ENCODE data around the gene NPEPPS.
A peak's percentile ranks its signal among the peaks of the same experiment; 100 is the strongest.
"Not testable (repeated sequence)": the region's sequence is repeated elsewhere in the genome, so short reads cannot be mapped to it uniquely, and the experiment has no call there.

The NPEPPS gene

DNA sequence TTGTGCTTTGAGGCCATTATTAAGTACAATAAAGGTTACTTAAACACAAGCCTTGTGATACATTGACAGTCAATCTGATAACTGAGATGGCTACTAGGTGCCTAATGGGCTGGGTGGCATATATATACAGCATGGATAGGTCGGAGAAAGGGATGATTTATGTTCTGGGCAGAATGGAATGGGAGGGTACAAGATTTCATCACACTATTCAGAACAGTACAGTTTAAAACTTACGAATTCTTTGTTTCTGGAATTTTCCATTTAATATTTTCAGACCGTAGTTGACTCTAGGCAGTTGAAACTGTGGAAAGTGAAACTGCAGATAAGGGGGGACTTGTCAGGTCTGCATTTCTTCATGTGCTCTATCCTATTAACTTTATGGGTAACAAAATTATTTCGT, 23.8 kb downstream of the NPEPPS start:
- peak; percentile 62 for ATAC-seq
- TF ChIP-seq, protein P1, sequence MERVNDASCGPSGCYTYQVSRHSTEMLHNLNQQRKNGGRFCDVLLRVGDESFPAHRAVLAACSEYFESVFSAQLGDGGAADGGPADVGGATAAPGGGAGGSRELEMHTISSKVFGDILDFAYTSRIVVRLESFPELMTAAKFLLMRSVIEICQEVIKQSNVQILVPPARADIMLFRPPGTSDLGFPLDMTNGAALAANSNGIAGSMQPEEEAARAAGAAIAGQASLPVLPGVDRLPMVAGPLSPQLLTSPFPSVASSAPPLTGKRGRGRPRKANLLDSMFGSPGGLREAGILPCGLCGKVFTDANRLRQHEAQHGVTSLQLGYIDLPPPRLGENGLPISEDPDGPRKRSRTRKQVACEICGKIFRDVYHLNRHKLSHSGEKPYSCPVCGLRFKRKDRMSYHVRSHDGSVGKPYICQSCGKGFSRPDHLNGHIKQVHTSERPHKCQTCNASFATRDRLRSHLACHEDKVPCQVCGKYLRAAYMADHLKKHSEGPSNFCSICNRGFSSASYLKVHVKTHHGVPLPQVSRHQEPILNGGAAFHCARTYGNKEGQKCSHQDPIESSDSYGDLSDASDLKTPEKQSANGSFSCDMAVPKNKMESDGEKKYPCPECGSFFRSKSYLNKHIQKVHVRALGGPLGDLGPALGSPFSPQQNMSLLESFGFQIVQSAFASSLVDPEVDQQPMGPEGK (CRISPR knock-in tag; IDR thresholded peaks at IDR 0.05; ENCODE audit: borderline replicate concordance), result 0 out of 2 replicates have a peak, but pooled peaks have one; percentile 33
- TF ChIP-seq ISL1 (CRISPR knock-in tag; IDR thresholded peaks at IDR 0.05), result peak; percentile 92

DNA sequence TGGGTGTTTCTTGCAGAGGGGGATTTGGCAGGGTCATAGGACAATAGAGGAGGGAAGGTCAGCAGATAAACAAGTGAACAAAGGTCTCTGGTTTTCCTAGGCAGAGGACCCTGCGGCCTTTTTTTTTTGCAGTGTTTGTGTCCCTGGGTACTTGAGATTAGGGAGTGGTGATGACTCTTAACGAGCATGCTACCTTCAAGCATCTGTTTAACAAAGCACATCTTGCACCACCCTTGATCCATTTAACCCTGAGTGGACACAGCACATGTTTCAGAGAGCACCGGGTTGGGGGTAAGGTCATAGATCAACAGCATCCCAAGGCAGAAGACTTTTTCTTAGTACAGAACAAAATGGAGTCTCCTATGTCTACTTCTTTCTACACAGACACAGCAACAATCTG, 25.2 kb downstream of the NPEPPS start:
- not testable (repeated sequence) for ATAC-seq

DNA sequence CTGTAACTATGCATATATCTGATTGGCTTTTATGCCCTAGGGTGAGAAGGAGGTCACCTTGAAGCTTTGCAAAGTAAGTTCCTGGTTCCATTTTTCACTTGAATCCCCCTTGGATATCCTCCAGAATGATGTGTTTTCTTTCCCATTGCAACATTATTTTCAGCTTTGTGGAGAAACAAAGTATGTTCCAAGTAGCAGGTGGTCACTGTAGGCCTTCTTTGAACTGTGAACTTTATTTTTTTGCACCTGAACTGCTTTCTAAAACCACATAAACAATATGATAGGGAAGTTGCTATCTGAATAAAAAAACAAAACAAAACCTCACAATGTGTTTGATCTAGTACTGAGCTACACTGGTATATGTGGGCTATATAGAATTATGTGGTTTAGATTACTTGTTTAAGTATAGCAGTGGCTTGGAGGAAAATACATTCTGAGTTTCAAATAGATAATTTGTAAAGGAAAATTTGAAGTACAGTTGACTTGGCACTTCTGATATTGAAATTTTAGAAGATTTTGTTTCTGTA, 29.7 kb downstream of the NPEPPS start:
- ATAC-seq, result not testable (repeated sequence)

DNA sequence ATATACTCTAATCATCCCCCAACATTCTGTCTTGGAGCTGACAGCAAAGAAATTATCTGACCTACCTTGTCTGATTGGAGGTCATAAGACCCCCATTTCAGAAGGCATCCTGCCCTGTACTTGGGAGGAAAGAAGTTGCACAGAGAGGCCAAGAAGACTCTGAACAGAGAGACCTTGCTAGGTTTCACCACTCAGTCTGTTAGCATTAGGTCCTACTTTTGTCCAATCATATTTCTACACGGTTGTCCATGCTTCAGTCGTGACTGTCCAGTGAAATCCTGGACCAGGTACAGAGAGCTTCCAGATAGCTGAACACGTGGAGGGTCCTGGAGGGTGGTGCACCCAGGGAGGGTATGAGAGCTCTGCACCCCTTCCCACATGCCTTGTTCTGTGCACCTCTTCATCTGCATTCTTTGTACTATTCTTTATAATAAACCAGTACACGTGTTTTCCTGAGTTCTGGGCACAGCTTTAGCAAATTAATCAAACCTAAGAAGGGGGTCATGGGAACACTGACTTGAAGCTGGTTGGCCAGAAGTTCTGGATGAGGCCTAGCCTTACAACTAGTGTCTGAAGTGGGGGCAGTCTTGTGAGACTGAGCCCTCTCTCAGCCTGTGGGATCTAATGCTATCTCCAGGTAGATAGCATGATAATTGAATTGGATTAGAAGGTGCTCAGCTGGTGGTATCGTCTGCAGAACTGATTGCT, 30.9 kb downstream of the NPEPPS start:
- ATAC-seq, result peak; percentile 28; the same call in 2 of the 3 replicates

DNA sequence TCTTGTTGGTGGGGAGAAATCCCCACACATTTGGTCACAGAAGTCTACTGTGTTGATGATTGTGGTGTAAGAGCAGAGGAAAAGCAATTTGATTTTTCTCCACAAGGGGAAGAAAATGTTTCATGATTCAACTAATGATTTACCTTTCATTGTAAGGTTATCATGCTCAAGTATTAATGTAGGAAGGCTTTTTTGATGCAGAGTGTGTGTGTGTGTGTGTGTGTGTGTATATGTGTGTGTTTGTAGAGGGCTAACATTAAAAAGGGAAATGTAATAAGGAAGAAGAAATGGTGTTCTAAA, 31.4 kb downstream of the NPEPPS start:
- ATAC-seq, result peak; percentile 54; the same call in 2 of the 3 replicates

DNA sequence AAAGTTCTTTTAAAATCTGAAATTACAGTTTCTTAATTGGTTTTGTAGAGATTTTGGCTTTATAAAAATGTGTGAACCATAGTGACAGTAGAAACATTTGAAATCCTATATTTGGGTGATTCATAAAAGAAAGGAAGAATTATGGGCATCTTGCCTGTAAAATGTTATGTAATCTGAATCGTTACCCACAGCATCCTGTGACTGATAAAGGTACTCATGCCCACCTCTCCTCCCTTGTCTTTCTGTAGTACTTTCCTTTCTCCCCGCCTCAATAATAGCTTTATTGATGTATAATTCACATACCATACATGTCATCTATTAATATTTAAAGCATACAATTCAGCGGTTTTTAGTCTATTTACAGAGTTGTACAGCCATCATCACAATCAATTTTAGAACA, 36.4 kb downstream of the NPEPPS start:
- peak; percentile 75 for ATAC-seq

DNA sequence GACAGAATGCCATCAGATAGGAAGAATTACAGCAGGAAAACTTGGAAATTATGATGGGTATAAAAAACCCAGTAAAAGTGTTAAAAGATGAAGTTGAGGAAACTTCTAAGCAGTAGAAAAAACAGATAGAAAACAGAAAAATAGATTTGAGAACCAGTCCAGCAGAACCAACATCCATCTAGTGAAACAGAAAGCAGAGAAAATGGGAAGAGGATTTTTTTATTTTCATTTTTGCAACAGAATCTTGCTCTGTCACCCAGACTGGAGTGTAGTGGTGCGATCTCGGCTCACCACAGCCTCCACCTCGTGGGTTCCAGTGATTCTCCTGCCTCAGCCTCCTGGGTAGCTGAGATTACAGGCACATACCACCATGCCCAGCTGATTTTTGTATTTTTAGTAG, 41.7 kb downstream of the NPEPPS start:
- not testable (repeated sequence) for ATAC-seq

DNA sequence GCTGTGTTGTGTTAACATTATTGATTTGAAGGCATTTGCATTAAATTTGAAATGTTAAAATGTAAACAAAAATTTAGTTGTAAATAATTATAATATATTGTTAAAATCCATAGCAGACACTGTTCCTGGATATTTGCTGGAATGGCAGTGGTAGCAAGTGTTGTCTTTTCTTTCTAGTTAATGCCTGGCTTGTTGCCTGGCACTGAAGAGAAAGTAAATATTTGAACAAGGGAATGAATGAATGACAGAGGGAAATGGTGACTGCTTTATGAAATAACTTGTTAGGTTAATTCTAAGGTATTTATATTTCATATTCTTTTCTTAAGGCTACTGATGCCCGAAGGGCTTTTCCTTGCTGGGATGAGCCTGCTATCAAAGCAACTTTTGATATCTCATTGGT, 51.5 kb downstream of the NPEPPS start:
- ATAC-seq, result not testable (repeated sequence)

DNA sequence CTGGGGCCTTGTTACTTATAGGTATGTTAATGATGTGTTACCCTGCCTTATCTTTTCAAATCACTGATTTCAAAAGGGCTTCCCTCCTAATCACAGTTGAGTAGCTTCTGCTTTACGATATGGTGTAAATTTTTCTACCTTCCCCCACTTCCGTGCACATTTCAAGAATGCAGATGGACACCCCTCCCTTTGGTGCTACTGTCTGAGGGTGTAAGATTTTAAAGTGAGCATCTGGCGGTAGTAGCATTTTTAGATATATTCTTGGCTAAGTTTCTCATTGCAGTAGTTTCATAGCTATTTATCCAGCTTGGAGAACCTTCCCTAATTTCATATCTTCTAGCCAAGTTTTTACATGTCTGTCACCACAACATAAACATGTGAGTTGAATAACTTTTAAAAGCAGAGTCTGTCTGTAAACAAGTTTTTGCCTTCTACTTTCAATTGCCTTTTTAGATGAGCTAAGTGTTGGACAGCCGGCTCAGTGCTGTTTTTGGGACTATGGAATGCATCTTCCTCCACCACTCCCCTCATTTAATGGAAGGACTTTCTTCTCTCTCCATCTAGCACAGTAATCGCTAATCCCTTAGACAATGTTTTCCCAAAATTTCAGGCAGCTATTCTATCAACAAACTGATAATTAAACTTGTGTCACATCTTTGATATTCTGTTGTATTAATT, 55.6 kb downstream of the NPEPPS start:
- ATAC-seq, result not testable (repeated sequence)

DNA sequence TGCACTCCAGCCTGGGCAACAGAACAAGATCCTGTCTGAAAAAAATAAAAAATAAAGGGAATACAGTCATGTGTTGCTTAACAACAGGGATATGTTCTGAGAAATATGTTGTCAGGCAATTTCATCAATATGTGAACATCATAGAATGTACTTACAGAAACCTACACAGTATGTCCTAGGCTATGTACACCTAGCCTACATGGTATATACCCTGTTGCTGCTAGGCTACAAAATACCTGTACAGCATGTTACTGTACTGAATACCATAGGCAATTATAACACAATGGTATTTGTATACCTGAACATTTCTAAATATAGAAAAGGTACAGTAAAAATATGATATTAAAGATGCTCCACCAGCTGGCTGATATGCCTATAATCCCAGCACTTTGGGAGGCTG, 62.6 kb downstream of the NPEPPS start:
- not testable (repeated sequence) for ATAC-seq

DNA sequence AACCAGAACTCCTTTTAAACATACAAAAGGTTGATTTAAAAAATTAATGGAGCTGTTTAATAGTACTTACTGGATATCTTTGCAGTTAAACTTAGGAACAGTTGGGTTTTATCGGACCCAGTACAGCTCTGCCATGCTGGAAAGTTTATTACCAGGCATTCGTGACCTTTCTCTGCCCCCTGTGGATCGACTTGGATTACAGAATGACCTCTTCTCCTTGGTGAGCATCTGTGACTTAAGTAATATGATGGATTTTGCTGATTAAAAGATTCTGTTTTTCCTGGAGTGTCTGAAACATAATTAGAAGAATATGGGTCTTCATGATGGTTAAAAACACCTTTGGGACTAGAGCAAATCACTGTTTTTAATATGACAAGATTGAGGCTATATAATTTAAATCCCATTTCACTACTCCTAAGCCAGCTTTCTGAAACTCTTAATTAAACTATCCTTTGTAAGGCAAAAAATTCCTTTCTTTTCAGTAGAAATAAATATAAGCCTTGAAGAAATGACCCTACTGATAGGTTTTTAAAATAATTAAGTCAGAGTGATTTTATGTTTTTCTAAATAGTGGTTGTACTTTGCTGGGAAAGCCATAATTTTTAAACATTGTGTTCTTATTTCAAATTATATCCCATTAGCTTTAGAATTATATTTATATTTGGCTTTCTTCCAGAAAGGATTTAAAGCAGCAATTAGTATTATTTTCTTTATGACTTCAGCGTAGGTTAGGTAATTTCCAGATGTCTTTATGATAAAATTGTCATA, 73.1 kb downstream of the NPEPPS start:
- peak; percentile 27; the same call in 1 of the 3 replicates for ATAC-seq
- no peak for TF ChIP-seq ZNF8 (CRISPR knock-in tag; IDR thresholded peaks at IDR 0.05)
- TF ChIP-seq, protein P2, sequence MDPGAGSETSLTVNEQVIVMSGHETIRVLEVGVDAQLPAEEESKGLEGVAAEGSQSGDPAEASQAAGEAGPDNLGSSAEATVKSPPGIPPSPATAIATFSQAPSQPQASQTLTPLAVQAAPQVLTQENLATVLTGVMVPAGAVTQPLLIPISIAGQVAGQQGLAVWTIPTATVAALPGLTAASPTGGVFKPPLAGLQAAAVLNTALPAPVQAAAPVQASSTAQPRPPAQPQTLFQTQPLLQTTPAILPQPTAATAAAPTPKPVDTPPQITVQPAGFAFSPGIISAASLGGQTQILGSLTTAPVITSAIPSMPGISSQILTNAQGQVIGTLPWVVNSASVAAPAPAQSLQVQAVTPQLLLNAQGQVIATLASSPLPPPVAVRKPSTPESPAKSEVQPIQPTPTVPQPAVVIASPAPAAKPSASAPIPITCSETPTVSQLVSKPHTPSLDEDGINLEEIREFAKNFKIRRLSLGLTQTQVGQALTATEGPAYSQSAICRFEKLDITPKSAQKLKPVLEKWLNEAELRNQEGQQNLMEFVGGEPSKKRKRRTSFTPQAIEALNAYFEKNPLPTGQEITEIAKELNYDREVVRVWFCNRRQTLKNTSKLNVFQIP (CRISPR knock-in tag; IDR thresholded peaks at IDR 0.05; ENCODE audit: borderline replicate concordance, low read depth), result no peak
- TF ChIP-seq, protein P3, sequence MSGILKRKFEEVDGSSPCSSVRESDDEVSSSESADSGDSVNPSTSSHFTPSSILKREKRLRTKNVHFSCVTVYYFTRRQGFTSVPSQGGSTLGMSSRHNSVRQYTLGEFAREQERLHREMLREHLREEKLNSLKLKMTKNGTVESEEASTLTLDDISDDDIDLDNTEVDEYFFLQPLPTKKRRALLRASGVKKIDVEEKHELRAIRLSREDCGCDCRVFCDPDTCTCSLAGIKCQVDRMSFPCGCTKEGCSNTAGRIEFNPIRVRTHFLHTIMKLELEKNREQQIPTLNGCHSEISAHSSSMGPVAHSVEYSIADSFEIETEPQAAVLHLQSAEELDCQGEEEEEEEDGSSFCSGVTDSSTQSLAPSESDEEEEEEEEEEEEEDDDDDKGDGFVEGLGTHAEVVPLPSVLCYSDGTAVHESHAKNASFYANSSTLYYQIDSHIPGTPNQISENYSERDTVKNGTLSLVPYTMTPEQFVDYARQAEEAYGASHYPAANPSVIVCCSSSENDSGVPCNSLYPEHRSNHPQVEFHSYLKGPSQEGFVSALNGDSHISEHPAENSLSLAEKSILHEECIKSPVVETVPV (CRISPR knock-in tag; IDR thresholded peaks at IDR 0.05), result no peak
- no peak for TF ChIP-seq OSR1 (CRISPR knock-in tag; IDR thresholded peaks at IDR 0.05)
- peak; percentile 56 for TF ChIP-seq ZNF70 (CRISPR knock-in tag; IDR thresholded peaks at IDR 0.05)
- TF ChIP-seq, protein P1 (CRISPR knock-in tag; IDR thresholded peaks at IDR 0.05; ENCODE audit: borderline replicate concordance), result no peak
- TF ChIP-seq TOX (CRISPR knock-in tag; IDR thresholded peaks at IDR 0.05; ENCODE audit: borderline replicate concordance), result no peak
- peak; percentile 75 for TF ChIP-seq ISL1 (CRISPR knock-in tag; IDR thresholded peaks at IDR 0.05)
- no peak for TF ChIP-seq SNAI2 (CRISPR knock-in tag; IDR thresholded peaks at IDR 0.05)
- no peak for TF ChIP-seq ESRRG (CRISPR knock-in tag; IDR thresholded peaks at IDR 0.05)
- TF ChIP-seq ARNTL (CRISPR knock-in tag; IDR thresholded peaks at IDR 0.05; ENCODE audit: borderline replicate concordance, low read depth), result no peak
- TF ChIP-seq TCF4 (CRISPR knock-in tag; IDR thresholded peaks at IDR 0.05; ENCODE audit: borderline replicate concordance), result peak; percentile 7; the same call in 1 of the 2 replicates
- TF ChIP-seq ZFP3 (CRISPR knock-in tag; IDR thresholded peaks at IDR 0.05), result no peak
- TF ChIP-seq GLIS3 (CRISPR knock-in tag; IDR thresholded peaks at IDR 0.05), result no peak
- TF ChIP-seq CSDC2 (CRISPR knock-in tag; IDR thresholded peaks at IDR 0.05), result no peak
- no peak for TF ChIP-seq ZFP30 (CRISPR knock-in tag; IDR thresholded peaks at IDR 0.05)
